ENCODE results near the gene IP6K2. TPM values are rescaled to one million over a fixed set of nuclear protein-coding genes. Genes with fewer than 3 reads are reported as not detected.

Gene IP6K2
- total and polyA plus RNA-seq, 2 of the 13 experiments (the other 11 are each of a cell fraction or from before 2014, with no cell fraction given), result 85.5 to 112 TPM

GRCh38 chr3:48663489-48664312, 53.3 kb downstream of the IP6K2 start (continued):
- TF ChIP-seq, protein P1, sequence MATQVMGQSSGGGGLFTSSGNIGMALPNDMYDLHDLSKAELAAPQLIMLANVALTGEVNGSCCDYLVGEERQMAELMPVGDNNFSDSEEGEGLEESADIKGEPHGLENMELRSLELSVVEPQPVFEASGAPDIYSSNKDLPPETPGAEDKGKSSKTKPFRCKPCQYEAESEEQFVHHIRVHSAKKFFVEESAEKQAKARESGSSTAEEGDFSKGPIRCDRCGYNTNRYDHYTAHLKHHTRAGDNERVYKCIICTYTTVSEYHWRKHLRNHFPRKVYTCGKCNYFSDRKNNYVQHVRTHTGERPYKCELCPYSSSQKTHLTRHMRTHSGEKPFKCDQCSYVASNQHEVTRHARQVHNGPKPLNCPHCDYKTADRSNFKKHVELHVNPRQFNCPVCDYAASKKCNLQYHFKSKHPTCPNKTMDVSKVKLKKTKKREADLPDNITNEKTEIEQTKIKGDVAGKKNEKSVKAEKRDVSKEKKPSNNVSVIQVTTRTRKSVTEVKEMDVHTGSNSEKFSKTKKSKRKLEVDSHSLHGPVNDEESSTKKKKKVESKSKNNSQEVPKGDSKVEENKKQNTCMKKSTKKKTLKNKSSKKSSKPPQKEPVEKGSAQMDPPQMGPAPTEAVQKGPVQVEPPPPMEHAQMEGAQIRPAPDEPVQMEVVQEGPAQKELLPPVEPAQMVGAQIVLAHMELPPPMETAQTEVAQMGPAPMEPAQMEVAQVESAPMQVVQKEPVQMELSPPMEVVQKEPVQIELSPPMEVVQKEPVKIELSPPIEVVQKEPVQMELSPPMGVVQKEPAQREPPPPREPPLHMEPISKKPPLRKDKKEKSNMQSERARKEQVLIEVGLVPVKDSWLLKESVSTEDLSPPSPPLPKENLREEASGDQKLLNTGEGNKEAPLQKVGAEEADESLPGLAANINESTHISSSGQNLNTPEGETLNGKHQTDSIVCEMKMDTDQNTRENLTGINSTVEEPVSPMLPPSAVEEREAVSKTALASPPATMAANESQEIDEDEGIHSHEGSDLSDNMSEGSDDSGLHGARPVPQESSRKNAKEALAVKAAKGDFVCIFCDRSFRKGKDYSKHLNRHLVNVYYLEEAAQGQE (IDR thresholded peaks at IDR 0.05; ENCODE audit: borderline replicate concordance in 1 of 2, low read depth in 1 of 2, low read length in 2 of 2), result peak in 1 of 2 experiments; percentile 34; a peak in 1 of 4 replicates
- TF ChIP-seq IKZF4 (CRISPR knock-in tag; IDR thresholded peaks at IDR 0.05; ENCODE audit: borderline replicate concordance, low read depth, not compliant biosample characterization) (peak; percentile 55), MEIS1 (CRISPR knock-in tag; IDR thresholded peaks at IDR 0.05; ENCODE audit: borderline replicate concordance) (peak; percentile 74; the same call in 1 of the 2 replicates), ZFX (CRISPR knock-in tag; IDR thresholded peaks at IDR 0.05; ENCODE audit: low read depth) (peak; percentile 80), CBX2 (IDR thresholded peaks at IDR 0.05; ENCODE audit: low read depth, low read length) (no peak), CBX2 (CRISPR knock-in tag; IDR thresholded peaks at IDR 0.05; ENCODE audit: low read depth) (no peak), GFI1 (CRISPR knock-in tag; IDR thresholded peaks at IDR 0.05; ENCODE audit: borderline replicate concordance) (no peak; the same call in 1 of the 2 replicates), ZBTB7A (CRISPR knock-in tag; IDR thresholded peaks at IDR 0.05) (peak; percentile 29; the same call in 1 of the 2 replicates), ZNF441 (CRISPR knock-in tag; IDR thresholded peaks at IDR 0.05; ENCODE audit: borderline replicate concordance) (peak; percentile 86; the same call in 1 of the 2 replicates), SKIL (CRISPR knock-in tag; IDR thresholded peaks at IDR 0.05; ENCODE audit: borderline replicate concordance) (peak; percentile 63), TCF12 (IDR thresholded peaks at IDR 0.05) (no peak), TCF12 (CRISPR knock-in tag; IDR thresholded peaks at IDR 0.05) (no peak), DNMT3B (CRISPR knock-in tag; conservative IDR thresholded peaks at IDR 0.05) (no peak)
- TF ChIP-seq, protein P2, sequence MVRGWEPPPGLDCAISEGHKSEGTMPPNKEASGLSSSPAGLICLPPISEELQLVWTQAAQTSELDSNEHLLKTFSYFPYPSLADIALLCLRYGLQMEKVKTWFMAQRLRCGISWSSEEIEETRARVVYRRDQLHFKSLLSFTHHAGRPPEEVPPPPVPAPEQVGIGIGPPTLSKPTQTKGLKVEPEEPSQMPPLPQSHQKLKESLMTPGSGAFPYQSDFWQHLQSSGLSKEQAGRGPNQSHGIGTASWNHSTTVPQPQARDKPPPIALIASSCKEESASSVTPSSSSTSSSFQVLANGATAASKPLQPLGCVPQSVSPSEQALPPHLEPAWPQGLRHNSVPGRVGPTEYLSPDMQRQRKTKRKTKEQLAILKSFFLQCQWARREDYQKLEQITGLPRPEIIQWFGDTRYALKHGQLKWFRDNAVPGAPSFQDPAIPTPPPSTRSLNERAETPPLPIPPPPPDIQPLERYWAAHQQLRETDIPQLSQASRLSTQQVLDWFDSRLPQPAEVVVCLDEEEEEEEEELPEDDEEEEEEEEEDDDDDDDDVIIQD (CRISPR knock-in tag; IDR thresholded peaks at IDR 0.05; ENCODE audit: low read depth), result no peak; the same call in 1 of the 2 replicates
- TF ChIP-seq, protein P3, sequence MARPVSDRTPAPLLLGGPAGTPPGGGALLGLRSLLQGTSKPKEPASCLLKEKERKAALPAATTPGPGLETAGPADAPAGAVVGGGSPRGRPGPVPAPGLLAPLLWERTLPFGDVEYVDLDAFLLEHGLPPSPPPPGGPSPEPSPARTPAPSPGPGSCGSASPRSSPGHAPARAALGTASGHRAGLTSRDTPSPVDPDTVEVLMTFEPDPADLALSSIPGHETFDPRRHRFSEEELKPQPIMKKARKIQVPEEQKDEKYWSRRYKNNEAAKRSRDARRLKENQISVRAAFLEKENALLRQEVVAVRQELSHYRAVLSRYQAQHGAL (CRISPR knock-in tag; IDR thresholded peaks at IDR 0.05; ENCODE audit: not compliant biosample characterization), result no peak
- TF ChIP-seq, protein P4, sequence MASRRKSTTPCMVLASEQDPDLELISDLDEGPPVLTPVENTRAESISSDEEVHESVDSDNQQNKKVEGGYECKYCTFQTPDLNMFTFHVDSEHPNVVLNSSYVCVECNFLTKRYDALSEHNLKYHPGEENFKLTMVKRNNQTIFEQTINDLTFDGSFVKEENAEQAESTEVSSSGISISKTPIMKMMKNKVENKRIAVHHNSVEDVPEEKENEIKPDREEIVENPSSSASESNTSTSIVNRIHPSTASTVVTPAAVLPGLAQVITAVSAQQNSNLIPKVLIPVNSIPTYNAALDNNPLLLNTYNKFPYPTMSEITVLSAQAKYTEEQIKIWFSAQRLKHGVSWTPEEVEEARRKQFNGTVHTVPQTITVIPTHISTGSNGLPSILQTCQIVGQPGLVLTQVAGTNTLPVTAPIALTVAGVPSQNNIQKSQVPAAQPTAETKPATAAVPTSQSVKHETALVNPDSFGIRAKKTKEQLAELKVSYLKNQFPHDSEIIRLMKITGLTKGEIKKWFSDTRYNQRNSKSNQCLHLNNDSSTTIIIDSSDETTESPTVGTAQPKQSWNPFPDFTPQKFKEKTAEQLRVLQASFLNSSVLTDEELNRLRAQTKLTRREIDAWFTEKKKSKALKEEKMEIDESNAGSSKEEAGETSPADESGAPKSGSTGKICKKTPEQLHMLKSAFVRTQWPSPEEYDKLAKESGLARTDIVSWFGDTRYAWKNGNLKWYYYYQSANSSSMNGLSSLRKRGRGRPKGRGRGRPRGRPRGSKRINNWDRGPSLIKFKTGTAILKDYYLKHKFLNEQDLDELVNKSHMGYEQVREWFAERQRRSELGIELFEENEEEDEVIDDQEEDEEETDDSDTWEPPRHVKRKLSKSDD (CRISPR knock-in tag; IDR thresholded peaks at IDR 0.05; ENCODE audit: low read depth), result peak; percentile 94

Data from HepG2 (cell line).